ENCODE data around the gene LAPTM4A. TPM values are rescaled to one million over a fixed set of nuclear protein-coding genes. Genes with fewer than 3 reads are reported as not detected.

Gene LAPTM4A
- total and polyA plus RNA-seq, 10 donors, result 54.9 to 158 (median 113) TPM

GRCh38 chr2:20057268-20057667 is 5.8 kb upstream of the LAPTM4A start:
- H3K27ac ChIP-seq, result no peak overlapping the region
- peaks cover 0 to 19% (median 0%) of the 10 kb centered on the region in 7 donors for H3K27me3 ChIP-seq (replicated peaks in 1 of 7)
- peaks cover 3 to 12% (median 8%) of the 10 kb centered on the region in 6 donors for H3K4me1 ChIP-seq
- H3K4me3 ChIP-seq, result no peak overlapping the region
- no peak for DNase-seq
- no peaks in the 10 kb centered on the region for H3K9me3 ChIP-seq
- intact Hi-C loops (cut with DNase I; ENCODE audit: low total_unique reads), result no loop called here
- WGBS, 5 donors, result 80 to 95% (median 92%) methylated on average over 1 of the region's 1 CpG
- TF ChIP-seq POLR2A (IDR thresholded peaks at IDR 0.05), result no peak
- TF ChIP-seq CTCF (IDR thresholded peaks at IDR 0.05 in 8 of 11, conservative IDR thresholded peaks at IDR 0.05 in 3 of 11), result no peak
- TF ChIP-seq POLR2AphosphoS5 (IDR thresholded peaks at IDR 0.05), result no peak
- no peaks in the 10 kb centered on the region for H3K36me3 ChIP-seq

GRCh38 chr2:20054931-20055330 is 3.5 kb upstream of the LAPTM4A start:
- Histone ChIP-seq H3K9me3 (no peaks in the 10 kb centered on the region), H3K27ac (no peak overlapping the region), H3K36me3 (no peaks in the 10 kb centered on the region), H3K4me3 (no peak overlapping the region), H3K4me1 (peaks cover 3 to 21% (median 16%) of the 10 kb centered on the region in 6 donors), H3K27me3 (replicated peaks in 1 of 7) (peaks cover 0 to 19% (median 0%) of the 10 kb centered on the region in 7 donors)
- TF ChIP-seq POLR2AphosphoS5 (IDR thresholded peaks at IDR 0.05), result no peak
- no peak for TF ChIP-seq POLR2A (IDR thresholded peaks at IDR 0.05)
- TF ChIP-seq CTCF (IDR thresholded peaks at IDR 0.05 in 8 of 11, conservative IDR thresholded peaks at IDR 0.05 in 3 of 11), result no peak
- intact Hi-C loops (cut with DNase I; ENCODE audit: low total_unique reads), result no loop called here
- no peak for DNase-seq
- WGBS, 5 donors, result 86 to 98% (median 90%) methylated on average over 3 of the region's 3 CpGs

- intact Hi-C loops (cut with DNase I; ENCODE audit: low total_unique reads), result no loop called here
- WGBS, 5 donors, result 90 to 95% (median 92%) methylated on average over 6 of the region's 6 CpGs
These were observed 2.7 kb upstream of the LAPTM4A start for GRCh38 chr2:20054119-20054518.

GRCh38 chr2:20052861-20053281 is 1.4 kb upstream of the LAPTM4A start:
- Histone ChIP-seq H3K36me3 (no peaks in the 10 kb centered on the region), H3K27ac (peak overlapping the region; percentile 93 to 99 (median 97)), H3K4me1 (peaks cover 19 to 41% (median 36%) of the 10 kb centered on the region in 6 donors), H3K4me3 (peak overlapping the region in 6 of 8 donors; percentile 59 to 82 (median 66)), H3K9me3 (no peaks in the 10 kb centered on the region), H3K27me3 (replicated peaks in 1 of 7) (peaks cover 0 to 19% (median 0%) of the 10 kb centered on the region in 7 donors)
- TF ChIP-seq POLR2A (IDR thresholded peaks at IDR 0.05), result no peak
- TF ChIP-seq POLR2AphosphoS5 (IDR thresholded peaks at IDR 0.05), result no peak
- TF ChIP-seq CTCF (IDR thresholded peaks at IDR 0.05 in 8 of 11, conservative IDR thresholded peaks at IDR 0.05 in 3 of 11), result no peak
- DNase-seq, result no peak
- intact Hi-C loops (cut with DNase I; ENCODE audit: low total_unique reads), result no loop called here
- 15 to 38% (median 28%) methylated on average over 5 of the region's 5 CpGs for WGBS, 5 donors

More at GRCh38 chr2:20054119-20054518, 2.7 kb upstream of the LAPTM4A start:
- H3K27me3 ChIP-seq (replicated peaks in 1 of 7), result peaks cover 0 to 19% (median 0%) of the 10 kb centered on the region in 7 donors
- no peak for DNase-seq
- no peak overlapping the region for H3K27ac ChIP-seq
- H3K36me3 ChIP-seq, result no peaks in the 10 kb centered on the region
- H3K4me1 ChIP-seq, result peaks cover 6 to 29% (median 24%) of the 10 kb centered on the region in 6 donors
- H3K4me3 ChIP-seq, result no peak overlapping the region
- no peaks in the 10 kb centered on the region for H3K9me3 ChIP-seq
- TF ChIP-seq POLR2A (IDR thresholded peaks at IDR 0.05), result no peak
- no peak for TF ChIP-seq CTCF (IDR thresholded peaks at IDR 0.05 in 8 of 11, conservative IDR thresholded peaks at IDR 0.05 in 3 of 11)
- TF ChIP-seq POLR2AphosphoS5 (IDR thresholded peaks at IDR 0.05), result no peak

Data from spleen (tissue), 11 donors.